Ecto neural progenitor cell (in vitro differentiated cells): ENCODE results near the gene SEPTIN11.
A peak's percentile ranks its signal among the peaks of the same experiment; 100 is the strongest.

Experiments
- DNase-seq: peaks from one replicate; pipeline ENCODE4 v3.0.0-alpha.2; 2018; ENCODE audit warnings: low spot score

Gene SEPTIN11

DNA sequence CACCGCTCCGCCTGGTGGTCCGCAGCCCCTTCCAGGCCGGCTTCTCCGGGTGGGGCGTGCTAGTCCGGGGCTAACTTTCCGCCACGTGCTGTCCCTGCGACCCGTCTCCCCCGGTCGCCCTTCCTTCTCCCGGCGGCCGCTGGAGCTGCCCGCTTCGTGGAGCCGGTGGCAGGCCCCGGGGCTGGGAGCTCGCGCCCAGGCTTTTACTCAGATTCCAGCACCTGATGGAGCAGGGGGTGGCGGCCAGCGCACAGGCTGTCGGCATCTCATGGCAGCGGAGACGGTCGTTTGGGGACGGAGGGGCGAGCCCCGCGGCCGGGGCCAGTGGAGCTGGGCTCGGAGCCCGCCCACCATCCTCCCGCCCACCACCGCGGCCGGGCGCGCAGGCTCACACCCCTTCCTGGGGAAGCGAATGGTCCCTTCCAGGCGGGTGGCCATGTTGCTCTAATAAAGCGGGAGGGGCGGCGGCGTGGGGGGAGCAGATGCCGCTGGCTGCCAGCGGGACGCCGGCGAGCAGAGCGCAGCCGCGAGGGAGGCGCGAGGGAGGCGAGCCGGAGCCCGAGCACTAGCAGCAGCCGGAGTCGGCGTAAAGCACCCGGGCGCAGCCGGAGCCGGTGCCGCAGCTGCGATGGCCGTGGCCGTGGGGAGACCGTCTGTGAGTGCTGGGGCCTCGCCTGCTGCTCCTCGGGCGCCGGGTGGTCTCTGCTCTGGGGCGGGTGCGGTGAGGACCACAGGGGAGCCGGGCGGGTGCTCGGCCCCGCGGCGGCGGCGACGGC is at the start of gene SEPTIN11:
Gene SEPTIN11, plus strand, starts transcription at position 477 of the 776 bp plus-strand sequence. Its CDS starts 152 bp downstream, at position 629.
- peak; percentile 95 for DNase-seq

DNA sequence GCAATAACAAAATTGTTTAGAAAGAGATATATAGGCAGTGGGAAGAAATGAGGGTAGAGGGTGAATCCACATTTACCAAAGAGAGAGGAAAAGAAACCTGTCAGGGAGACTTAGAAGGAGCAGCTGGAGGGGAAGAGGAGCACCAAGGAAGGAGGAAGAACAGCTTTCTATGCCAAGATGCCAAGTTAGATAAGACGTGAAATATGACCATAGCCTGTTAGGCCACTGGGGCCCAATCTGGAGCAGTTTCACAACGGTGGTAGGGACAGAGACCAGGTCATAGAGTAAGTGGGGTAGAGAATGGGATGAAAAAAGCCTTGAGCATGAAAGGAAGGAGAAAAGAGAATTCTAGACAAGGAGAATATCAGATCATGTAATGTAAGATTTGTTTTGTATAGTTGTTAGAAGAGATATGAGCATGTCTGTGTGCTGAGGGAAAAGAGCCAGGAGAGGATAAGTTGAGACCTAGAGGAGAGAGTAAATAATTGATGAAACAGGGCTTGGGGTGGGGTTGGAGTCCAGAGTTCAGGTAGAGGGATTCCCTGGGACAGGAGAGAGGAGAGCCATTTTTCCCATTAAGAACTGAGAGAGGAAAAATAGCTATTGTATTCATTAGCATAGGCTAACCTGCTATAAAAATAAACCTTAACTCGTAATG is 47.2 kb upstream of the SEPTIN11 start:
- DNase-seq, result no peak

DNA sequence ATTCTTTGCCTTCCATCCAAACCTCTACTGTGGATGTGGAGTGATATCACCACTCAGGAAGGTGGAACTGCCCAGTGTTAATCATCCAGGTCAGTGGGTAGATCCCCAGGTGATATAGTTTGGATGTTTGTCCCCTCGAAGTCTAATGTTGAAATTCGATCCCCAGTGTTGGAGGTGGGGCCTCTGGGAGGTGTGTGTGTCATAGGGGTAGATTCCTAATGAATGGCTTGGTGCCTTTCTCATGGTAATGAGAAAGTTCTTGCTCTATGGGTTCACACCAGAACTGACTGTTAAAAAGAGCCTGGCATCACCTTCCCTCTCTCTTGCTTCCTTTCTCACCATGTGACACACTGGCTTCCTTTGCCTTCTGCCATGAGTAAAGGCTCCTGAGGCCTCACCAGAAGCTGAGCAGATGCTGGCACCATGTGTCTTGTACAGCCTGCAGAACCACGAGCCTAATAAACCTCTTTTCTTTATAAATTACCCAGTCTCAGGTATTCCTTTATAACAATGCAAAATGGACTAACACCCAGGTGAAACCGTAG is 44.8 kb upstream of the SEPTIN11 start:
- DNase-seq, result no peak

DNA sequence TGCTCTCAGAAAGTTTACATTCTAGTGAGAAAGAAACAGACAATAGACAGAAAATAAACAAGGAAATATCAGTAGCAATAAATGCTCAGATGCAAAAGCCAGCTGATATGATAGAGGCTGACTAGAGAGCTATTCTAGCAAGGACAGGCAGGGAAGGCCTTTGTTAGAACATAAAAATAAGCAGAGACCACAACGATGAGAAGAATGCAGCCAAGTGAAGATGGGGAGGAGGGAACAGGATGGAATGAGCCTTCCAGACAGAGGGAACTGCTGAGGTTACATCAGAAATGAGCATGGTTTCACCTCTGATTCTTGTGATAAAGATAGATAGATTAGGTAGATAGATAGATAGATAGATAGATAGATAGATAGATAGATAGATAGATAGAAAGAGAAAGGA is 44.0 kb upstream of the SEPTIN11 start:
- DNase-seq, result no peak

DNA sequence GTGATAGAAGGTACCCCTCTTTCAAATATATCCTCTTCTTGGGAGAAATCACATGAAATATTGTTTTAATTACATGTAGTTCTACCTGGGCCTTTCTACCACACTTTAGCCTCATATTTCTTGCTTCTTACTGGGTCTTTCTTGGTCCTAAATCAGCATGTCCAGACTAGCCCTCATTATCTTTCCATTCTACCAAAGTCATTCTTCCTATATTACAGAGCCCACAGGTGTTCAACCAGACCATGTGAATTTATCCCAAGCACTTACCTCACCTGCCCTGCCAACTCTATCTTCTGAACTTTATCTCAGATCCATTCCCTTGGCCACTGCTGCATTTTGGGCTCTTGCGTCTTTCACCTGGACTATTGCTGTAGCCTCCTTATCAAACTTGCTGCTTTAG is 39.8 kb upstream of the SEPTIN11 start:
- DNase-seq, result no peak

DNA sequence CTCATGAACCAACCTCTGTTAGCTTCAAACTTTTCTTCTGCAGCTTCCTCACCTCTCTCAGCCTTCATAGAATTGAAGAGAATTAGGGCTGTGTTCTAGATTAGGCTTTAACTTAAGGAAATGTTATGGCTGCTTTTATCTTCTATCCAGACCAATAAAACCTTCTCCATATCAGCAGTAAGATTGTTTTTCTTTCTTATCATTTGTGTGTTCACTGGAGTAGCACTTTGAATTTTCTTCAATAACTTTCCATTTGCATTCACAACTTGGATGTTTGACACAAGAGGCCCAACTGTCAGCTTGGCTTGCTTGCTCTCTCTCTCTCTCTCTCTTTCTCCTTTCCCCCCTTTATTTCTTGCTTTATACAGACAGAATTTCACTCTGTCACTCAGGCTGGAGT is 28.8 kb upstream of the SEPTIN11 start:
- DNase-seq, result no peak

DNA sequence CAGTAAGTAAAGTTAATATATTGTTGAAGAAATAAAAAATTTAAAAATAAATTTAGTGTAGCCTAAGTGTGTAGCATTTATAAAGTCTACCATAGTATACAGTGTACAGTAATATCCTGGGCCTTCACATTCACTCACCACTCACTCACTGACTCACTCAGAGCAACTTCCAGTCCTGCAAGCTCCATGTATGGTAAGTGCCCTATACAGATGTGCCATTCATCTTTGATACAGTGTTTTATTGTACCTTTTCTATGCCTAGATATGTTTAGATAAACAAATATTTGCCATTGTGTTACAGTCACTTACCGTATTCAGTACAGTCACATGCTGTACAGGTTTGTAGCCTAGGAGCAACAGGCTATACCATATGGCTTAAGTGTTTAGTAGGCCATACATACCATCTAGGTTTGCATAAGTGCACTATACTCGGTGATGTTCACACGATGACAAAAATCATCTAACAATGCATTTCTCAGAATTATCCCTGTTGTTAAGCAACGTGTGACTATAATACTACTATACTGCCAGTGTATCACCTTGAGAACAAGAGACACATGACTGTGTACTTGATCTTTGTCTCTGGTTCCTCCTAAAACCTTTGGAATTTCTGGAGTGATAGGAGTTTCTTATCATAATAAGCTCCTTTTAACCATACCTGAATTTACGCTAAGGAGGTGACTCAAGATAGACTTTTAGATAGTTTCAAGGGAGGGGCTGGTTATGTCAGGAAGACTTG is 25.8 kb upstream of the SEPTIN11 start:
- DNase-seq, result no peak

DNA sequence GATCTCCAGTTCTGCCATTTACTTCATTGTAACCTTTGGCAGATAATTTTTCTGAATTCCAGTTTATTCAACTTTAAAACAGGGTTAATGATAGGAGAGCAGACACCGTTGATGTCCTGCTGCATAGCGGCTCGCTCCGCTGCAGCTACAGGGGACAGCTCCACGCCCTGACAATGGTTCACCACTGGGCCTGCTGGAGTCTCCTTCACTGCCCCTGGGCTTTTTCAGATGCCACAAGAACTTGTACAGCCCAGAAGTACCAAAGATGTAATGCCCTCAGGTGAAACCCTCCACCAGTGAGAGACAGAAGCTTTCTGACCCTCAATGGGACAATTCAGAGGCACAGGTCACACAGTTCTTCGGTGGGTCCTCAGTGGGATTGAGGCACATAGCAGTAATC is 22.7 kb upstream of the SEPTIN11 start:
- DNase-seq, result no peak

DNA sequence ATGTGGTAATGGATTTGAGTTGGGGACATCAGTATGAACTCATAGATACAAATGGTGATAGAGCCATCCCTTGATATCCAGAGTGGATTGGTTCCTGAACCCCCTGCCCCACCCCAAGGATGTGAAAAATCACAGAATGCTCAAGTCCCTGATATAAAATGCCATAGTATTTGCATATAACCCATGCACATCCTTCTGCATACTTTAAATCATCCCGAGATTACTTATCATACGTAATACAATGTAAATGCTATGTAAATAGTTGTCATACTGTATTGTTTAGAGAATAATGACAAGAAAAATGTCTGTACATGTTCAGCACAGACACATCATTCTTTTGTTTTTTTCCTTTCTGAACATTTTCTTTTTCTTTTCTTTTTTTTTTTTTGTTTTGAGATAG is 18.9 kb upstream of the SEPTIN11 start:
- no peak for DNase-seq

DNA sequence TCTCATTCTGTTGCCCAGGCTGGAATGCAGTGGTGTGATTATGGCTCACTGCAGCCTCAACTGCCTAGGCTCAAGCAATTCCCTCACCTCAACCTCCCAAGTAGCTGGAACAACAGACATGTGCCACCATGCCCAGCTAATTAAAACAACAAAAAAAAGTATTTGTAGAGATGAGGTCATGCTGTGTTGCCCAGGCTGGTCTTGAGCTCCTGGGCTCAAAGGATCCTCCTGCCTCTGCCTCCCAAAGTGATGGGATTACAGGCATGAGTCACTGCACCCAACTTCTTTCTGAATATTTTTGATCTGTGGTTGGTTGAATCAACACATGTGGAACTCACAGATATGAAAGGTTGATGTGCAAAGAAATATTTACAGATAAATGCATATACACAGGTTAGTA is 18.5 kb upstream of the SEPTIN11 start:
- no peak for DNase-seq

DNA sequence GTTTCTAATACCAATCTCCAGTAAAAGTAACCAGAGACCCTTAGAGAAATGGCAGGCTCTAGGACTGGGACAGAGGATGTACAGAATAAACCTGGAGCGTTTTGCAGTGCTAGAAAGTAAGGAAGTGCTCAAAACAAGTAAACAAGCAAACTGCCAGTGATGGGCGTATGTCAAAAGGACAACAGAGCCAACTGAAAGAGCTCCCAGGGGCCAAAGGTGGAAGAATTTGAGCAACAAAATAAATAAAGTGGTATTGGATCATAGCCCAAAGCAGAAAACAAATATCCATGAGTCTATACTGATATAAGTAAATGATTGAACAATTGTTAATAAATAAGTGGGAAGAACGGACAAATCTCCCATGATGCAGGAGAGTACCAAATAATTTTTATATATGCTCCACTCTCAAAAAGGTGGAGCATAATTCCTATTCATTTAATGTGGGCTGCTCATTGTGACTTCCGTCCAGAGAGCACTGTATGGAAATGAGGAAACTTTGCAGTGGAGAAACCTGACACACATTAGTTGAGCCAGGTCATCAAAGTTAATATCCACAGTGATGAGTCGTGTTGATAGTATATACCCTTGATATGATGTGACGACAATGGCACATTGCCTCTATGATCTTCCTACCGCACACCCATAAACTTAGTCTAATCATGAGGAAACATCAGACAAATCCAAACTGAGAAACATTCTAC is 17.8 kb upstream of the SEPTIN11 start:
- DNase-seq, result no peak

DNA sequence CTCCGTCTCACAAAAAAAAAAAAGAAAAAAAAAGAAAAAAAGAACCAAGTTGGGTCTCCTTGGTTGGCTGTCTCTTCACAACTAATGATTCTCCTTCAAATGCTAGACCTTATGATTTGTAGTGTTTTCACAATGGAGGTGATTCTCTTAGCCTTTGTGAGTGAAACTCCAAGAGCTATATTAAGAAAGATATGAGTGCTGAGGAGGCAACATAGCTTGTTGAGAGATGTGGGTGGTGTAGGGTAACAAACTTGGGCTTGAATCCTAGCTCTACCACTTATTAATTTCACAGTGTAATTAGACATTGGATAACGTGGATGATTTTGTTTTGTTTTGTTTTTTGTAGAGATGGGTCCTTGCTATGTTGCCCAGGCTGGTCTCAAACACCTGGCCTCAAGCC is 10.4 kb upstream of the SEPTIN11 start:
- no peak for DNase-seq

DNA sequence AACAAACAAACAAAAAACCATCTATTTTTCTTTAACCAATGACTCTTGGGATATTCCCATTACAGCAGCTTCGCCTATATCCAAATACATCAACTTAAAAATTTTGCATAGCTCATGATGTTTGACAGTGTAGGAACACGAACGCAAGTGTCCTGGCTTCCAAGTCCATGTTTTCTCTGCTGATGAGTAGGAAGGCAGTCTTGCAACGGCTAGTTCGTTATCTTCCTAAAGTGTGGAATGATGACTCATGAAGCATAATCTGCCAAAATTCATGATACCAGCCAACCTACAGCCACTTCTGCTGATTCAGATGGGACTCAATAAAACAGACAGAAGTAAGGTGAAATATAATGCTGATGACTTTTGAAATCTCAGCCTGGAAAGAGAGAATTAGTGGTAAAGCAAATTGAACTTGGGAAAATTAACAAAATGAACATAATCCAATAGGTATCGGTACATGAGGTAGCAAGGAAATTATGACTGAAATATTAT is 6.4 kb upstream of the SEPTIN11 start:
- no peak for DNase-seq

DNA sequence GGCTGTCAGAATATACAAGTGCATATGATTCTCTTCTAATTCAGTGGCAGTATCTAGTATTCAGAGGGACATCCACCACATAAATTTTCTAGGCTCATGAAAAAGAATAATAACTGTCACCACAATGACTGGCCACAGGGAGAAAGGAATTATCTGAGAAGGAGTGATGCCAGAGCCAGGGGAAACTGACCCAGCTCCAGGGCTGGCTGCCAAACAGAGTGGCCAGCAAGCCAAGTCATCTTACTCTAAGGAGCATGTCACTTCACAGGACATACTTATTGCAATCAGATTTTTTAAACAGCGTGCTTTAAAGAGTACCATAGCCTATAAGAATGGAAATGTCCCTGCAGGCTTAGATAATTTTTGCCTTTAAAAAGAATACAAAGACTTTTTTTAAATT is 5.8 kb upstream of the SEPTIN11 start:
- no peak for DNase-seq

DNA sequence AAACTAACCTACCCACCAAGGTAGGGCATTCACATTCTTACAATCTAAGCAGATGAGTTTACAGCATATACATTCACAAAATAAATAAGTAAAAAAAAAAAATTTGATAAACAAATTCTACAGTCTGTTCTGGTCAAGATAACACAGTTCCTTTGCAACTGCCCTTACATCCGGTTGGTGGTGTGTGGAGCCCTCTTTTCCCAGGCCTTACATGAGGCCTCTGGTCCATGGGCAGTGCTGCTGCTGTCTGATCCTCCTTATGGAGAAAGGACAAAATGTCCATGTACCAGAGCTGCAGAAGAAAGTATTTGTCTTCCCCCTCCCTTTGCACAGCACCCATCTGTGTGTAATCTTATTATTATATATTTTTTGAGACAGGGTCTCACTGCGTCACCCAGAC is 2.2 kb upstream of the SEPTIN11 start:
- no peak for DNase-seq

DNA sequence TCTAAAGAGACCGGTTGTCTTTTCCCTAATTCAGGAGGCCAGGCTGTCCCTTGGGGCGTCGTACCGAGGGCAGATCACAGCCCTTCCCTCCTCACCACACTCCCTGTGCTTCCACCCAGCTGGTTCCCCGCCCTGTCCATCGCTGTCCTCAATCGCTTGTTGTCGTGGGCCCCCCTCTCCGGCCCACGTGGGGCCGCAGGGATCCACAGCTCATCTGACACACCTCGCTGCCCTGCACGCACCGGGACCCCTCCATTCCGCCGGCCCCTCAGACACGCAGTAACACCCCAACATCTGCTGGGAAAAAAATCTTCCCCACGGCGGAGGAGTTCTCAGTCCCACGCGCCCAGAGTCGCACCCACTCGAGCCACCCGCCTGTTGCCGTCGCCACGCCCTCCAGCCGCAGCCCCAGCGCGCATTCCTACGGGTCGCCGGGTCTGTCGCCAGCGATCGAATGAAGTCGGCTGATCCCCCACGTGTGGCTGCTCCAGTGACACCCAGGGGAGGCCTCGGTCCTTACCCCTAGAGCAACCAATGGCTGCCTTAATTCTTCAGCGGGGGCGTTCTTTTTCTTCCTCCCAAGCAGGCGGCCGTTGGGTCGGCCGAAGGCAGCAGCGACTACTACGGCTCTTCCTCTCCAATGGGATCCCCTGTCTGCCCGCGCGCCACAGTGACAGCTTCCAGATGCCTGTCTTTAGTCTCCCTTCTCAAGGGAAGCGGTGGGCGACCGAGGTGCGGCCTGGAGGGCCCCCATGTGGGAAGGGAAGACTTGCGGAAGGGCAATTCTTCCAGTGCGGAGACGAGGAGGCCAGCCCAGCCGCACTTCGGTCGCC is 893 bp upstream of the SEPTIN11 start:
- peak; percentile 88 for DNase-seq

DNA sequence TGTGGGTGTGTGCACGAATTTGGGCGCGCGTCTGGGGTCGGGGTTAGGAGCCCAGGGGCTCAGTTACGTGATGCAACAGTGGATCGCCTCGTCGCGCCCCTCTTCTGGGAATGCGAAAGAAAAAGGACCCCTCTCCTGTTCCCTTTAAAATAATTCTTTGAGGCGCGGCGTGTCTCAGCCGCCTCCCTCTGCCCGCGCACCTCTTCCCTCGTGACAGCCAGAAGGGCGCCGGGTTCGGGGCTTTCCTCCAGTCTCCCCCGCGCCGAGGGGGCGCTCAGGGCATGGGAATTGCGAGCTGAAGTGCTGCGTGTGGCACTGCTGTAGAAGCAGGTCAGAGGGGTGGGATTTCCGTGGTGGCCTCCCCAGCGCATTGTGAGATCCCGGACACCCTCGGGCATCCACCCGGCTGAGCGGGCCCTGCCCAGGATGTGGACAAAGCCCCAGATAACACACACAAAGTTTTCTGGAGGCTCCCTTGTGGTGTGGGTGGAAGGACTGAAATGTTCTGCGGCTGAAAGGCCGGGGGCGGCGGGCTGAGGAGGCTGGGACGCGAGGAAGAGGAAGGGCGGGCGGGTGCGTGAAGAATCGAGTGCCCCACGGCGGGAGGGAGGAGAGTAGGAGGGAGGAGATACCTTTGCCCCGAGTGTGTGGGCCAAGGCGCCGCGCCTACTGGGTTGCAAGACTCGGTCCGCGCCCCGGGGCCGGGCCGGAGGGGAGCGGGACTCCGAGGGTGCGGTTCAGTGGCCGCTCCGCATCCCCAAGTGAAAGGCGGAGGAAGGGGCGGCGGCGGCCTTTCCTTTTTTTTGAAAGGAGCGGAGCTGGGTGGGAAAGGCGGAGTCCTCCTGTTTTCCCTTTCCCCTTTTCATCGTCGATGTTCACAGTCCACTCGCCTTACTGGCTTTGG is 752 bp downstream of the SEPTIN11 start:
- DNase-seq, result peak; percentile 79

DNA sequence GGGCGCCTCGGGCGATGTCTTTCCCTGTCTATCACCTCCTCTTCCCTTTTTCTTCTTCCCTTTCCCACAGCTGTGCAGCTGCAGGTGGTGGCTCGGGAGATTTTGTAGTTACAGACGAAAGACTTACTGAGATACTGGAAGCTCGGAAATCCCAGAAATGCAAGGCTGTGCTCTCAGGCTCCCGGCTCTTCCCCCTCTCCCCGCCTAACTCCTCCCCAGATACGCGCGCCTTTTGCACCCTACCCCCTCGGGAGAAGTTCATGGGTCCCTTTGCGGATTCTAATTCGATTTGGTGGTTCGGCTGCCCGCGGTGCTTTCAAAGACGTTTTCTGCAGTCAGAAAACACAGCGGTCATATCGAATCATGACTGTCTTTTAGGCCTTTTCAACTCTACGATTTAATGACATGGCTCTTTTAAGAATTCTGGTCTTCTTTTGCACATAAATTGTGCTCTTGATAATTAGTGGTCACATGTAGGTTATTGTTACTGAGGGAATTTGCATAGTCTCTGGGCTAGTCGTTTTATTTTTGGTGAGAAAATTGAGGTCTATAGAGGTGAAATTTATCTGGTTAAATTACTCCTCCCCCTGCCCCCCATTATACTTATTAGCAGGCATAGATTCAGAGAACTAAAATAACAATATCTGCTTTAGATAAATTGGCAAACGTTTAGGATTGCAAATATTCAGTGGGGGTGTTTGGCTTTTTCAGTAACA is 1.6 kb downstream of the SEPTIN11 start:
- peak; percentile 63 for DNase-seq

DNA sequence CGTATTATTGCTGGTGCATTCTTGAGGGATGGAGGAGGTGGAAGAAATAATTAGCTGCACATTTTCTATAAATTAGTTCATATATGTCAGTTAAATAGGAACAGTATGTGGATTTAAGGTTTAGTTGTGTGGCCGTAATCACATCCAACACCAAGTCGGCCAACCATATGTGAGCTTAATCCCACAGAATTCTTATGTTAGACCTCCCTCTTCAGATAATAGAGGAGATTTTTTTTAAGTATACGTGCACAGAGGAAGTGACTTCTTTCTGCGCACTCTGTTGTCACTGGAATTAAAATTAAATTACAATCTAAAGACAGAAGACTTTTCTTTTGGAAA is 2.1 kb downstream of the SEPTIN11 start:
- DNase-seq, result no peak
